Colonic mucosa (tissue), 4 donors: ENCODE measurements around the gene CSNK1G2. TPM values are rescaled to one million over a fixed set of nuclear protein-coding genes. Genes with fewer than 3 reads are reported as not detected.

Experiments
- DNase-seq: peaks from one replicate; pipeline ENCODE4 v3.0.0-alpha.2; 2020
- H3K27ac ChIP-seq: fragments of 200-600 bp; one replicate; pipeline ENCODE4 v1.8.0; 2021
- H3K27me3 ChIP-seq: fragments of 200-600 bp; one replicate; pipeline ENCODE4 v1.8.0; 2021
- H3K36me3 ChIP-seq: fragments of 200-600 bp; one replicate; pipeline ENCODE4 v1.8.0; 2021
- H3K4me1 ChIP-seq: fragments of 200-600 bp; one replicate; pipeline ENCODE4 v1.8.0; 2021; ENCODE audit warnings: mild to moderate bottlenecking
- H3K4me3 ChIP-seq: fragments of 200-600 bp; one replicate; pipeline ENCODE4 v1.8.0; 2021
- H3K9ac ChIP-seq, 2 donors: one replicate each; pipeline ENCODE4 v1.7.0; 2013; ENCODE audit warnings: control low read depth in 2 of 2, low read depth in 2 of 2, low read length in 2 of 2
- H3K9me3 ChIP-seq: fragments of 200-600 bp; one replicate; pipeline ENCODE4 v1.8.0; 2021
- CTCF ChIP-seq: fragments of 200-600 bp; IDR thresholded peaks from one replicate; pipeline ENCODE4 v1.8.0; 2022; ENCODE audit warnings: antibody characterized with exemption, mild to moderate bottlenecking
- intact Hi-C: fragments of 100-400 bp; cut with DNase I; formaldehyde crosslinking; loops from one replicate; pipeline ENCODE4 v1.14.1; 2022
- total RNA-seq, 2 donors: library from RNA; stranded (reverse); fragmentation: NEBNext Ultra II Directional in 1 of 2; extraction: Animal tissue kit (Norgen Biotek cat#: 25700) in 1 of 2; gene quantifications; one replicate each; pipeline ENCODE4 v1.2.1, GENCODE V29; 2021
- donor health status: healthy.
- donor health status: DM: no; HTN: no; CAD: no.
- donor health status: DM: no; HTN: no; CAD: no.

Gene CSNK1G2
- total RNA-seq, 2 donors from 2014 or later = 55.3 to 61.0 TPM

GRCh38 chr19:1911995-1912394, 29.0 kb upstream of the CSNK1G2 start:
- intact Hi-C loops = no loop called here
- Histone ChIP-seq H3K9me3 (no peaks in the 10 kb centered on the region), H3K36me3 (peaks cover 11% of the 10 kb centered on the region), H3K27me3 (no peaks in the 10 kb centered on the region), H3K4me3 (peak overlapping the region; percentile 8), H3K9ac (no peak overlapping the region), H3K4me1 (peaks cover 4% of the 10 kb centered on the region), H3K27ac (peak overlapping the region; percentile 42)
- TF ChIP-seq CTCF = no peak
- DNase-seq = peak; percentile 93

GRCh38 chr19:1912760-1913505, 28.0 kb upstream of the CSNK1G2 start:
- Histone ChIP-seq H3K4me1 (peaks cover 4% of the 10 kb centered on the region), H3K9me3 (no peaks in the 10 kb centered on the region), H3K27ac (no peak overlapping the region), H3K4me3 (no peak overlapping the region), H3K9ac (no peak overlapping the region), H3K27me3 (no peaks in the 10 kb centered on the region), H3K36me3 (peaks cover 11% of the 10 kb centered on the region)
- TF ChIP-seq CTCF = no peak
- intact Hi-C loops = no loop called here
- no peak for DNase-seq

- Histone ChIP-seq H3K27ac (no peak overlapping the region), H3K9ac (no peak overlapping the region), H3K4me3 (no peak overlapping the region), H3K36me3 (peaks cover 11% of the 10 kb centered on the region), H3K27me3 (no peaks in the 10 kb centered on the region), H3K9me3 (no peaks in the 10 kb centered on the region), H3K4me1 (peaks cover 4% of the 10 kb centered on the region)
- intact Hi-C loops = no loop called here
- DNase-seq = no peak
- no peak for TF ChIP-seq CTCF
These were observed 27.0 kb upstream of the CSNK1G2 start for GRCh38 chr19:1913781-1914577.

GRCh38 chr19:1914826-1915341, 26.1 kb upstream of the CSNK1G2 start:
- DNase-seq = no peak
- H3K4me3 ChIP-seq = no peak overlapping the region
- no peaks in the 10 kb centered on the region for H3K9me3 ChIP-seq
- no peak overlapping the region for H3K27ac ChIP-seq
- TF ChIP-seq CTCF = no peak
- H3K36me3 ChIP-seq = peaks cover 11% of the 10 kb centered on the region
- H3K4me1 ChIP-seq = no peaks in the 10 kb centered on the region
- H3K27me3 ChIP-seq = no peaks in the 10 kb centered on the region
- intact Hi-C loops = no loop called here
- no peak overlapping the region for H3K9ac ChIP-seq

GRCh38 chr19:1917146-1917545, 23.8 kb upstream of the CSNK1G2 start:
- H3K4me1 ChIP-seq = no peaks in the 10 kb centered on the region
- intact Hi-C loops = no loop called here

More at GRCh38 chr19:1917146-1917545, 23.8 kb upstream of the CSNK1G2 start:
- Histone ChIP-seq H3K27ac (no peak overlapping the region), H3K27me3 (no peaks in the 10 kb centered on the region), H3K4me3 (no peak overlapping the region), H3K9me3 (no peaks in the 10 kb centered on the region), H3K36me3 (peaks cover 11% of the 10 kb centered on the region), H3K9ac (no peak overlapping the region)
- no peak for DNase-seq
- TF ChIP-seq CTCF = no peak
